HG03045 (cell line): ENCODE results near the gene PMS2.
"Not testable (repeated sequence)": the region's sequence is repeated elsewhere in the genome, so short reads cannot be mapped to it uniquely, and the experiment has no call there.

ENCODE experiments used
- ATAC-seq: cut with Tn5 transposase; IDR thresholded peaks from one replicate; pipeline ENCODE4 v1.9.1; 2021; ENCODE audit warnings: mild to moderate bottlenecking, moderate library complexity; ENCODE audit not compliant: unreplicated experiment

PMS2 gene

DNA sequence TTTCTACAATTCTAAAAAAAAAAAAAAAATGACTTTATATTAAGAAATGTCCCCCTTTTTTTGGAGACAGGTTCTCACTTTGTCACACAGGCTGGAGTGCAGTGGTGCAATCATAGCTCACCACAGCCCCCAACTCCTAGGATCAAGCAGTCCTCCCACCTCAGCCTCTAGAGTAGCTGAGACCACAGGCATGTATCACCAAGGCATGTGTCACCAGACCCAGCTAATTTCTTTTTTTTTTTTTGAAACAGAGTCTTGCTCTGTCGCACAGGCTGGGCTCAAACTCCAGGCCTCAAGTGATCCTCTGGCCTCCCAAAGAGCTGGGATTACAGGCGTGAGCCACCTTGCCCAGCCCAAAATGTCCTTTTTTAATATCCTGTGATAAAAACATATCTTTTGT lies 84.7 kb downstream of the PMS2 start:
- ATAC-seq: not testable (repeated sequence)
